Mesendoderm (in vitro differentiated cells): ENCODE measurements around the gene ARHGAP26.

ENCODE experiments used
- DNase-seq: peaks from one replicate; pipeline ENCODE4 v3.0.0; 2013
- H2AK5ac ChIP-seq: 2 replicates; pipeline ENCODE4 v1.6.1; 2013; ENCODE audit warnings: low read length, inconsistent platforms
- H2BK120ac ChIP-seq: 2 replicates; pipeline ENCODE4 v1.6.1; 2013; ENCODE audit warnings: low read depth, mild to moderate bottlenecking, low read length, moderate library complexity, mixed read lengths
- H2BK15ac ChIP-seq: replicated peaks from 2 replicates; pipeline ENCODE4 v1.6.1; 2013; ENCODE audit warnings: low read depth, mild to moderate bottlenecking, moderate library complexity
- H2BK5ac ChIP-seq: 2 replicates; pipeline ENCODE4 v1.6.1; 2013; ENCODE audit warnings: low read length, inconsistent platforms
- H3K18ac ChIP-seq: 2 replicates; pipeline ENCODE4 v1.6.1; 2013; ENCODE audit warnings: mild to moderate bottlenecking, low read length, mixed read lengths
- H3K23ac ChIP-seq: one replicate; pipeline ENCODE4 v1.6.1; 2013; ENCODE audit warnings: low read length
- H3K27ac ChIP-seq: 2 replicates; pipeline ENCODE4 v1.5.1; 2013; ENCODE audit warnings: low read depth, mild to moderate bottlenecking, inconsistent platforms, low read length, moderate library complexity
- H3K27me3 ChIP-seq: 2 replicates; pipeline ENCODE4 v1.6.1; 2013; ENCODE audit warnings: low read length, control low read depth, mild to moderate bottlenecking, inconsistent platforms; ENCODE audit not compliant: insufficient read depth, poor library complexity
- H3K36me3 ChIP-seq: 2 replicates; pipeline ENCODE4 v1.6.1; 2013; ENCODE audit warnings: low read length, inconsistent platforms; ENCODE audit not compliant: control insufficient read depth, insufficient read depth
- H3K4ac ChIP-seq: one replicate; pipeline ENCODE4 v1.6.1; 2013; ENCODE audit warnings: low read depth, mild to moderate bottlenecking, low read length, moderate library complexity
- H3K4me1 ChIP-seq: 2 replicates; pipeline ENCODE4 v1.6.1; 2013; ENCODE audit warnings: low read depth, low read length, inconsistent platforms; ENCODE audit not compliant: control insufficient read depth
- H3K4me2 ChIP-seq: 2 replicates; pipeline ENCODE4 v1.6.1; 2013; ENCODE audit warnings: low read length
- H3K4me3 ChIP-seq: 2 replicates; pipeline ENCODE4 v1.5.1; 2013; ENCODE audit warnings: mild to moderate bottlenecking, low read length
- H3K56ac ChIP-seq: one replicate; pipeline ENCODE4 v1.6.1; 2013; ENCODE audit warnings: low read length
- H3K79me1 ChIP-seq: 2 replicates; pipeline ENCODE4 v1.6.1; 2013; ENCODE audit warnings: low read length, inconsistent platforms
- H3K79me2 ChIP-seq: 2 replicates; pipeline ENCODE4 v1.6.1; 2013; ENCODE audit warnings: mild to moderate bottlenecking, low read length; ENCODE audit not compliant: control insufficient read depth, insufficient read depth
- H3K9ac ChIP-seq: 2 replicates; pipeline ENCODE4 v1.6.1; 2013; ENCODE audit warnings: low read length, inconsistent platforms
- H4K5ac ChIP-seq: one replicate; pipeline ENCODE4 v1.6.1; 2013; ENCODE audit warnings: low read length
- H4K8ac ChIP-seq: one replicate; pipeline ENCODE4 v1.6.1; 2013; ENCODE audit warnings: low read depth, mild to moderate bottlenecking, control low read depth, low read length, moderate library complexity
- WGBS: extraction: QIAGEN DNeasy Blood & Tissue Kit; methylation state at CpG from one replicate; pipeline ENCODE4 v1.1.7; 2013; ENCODE audit warnings: low lambda C conversion rate, missing lambda C conversion rate; ENCODE audit not compliant: insufficient coverage; ENCODE audit errors: extremely low coverage; 5-methylcytosine and 5-hydroxymethylcytosine counted together

The ARHGAP26 gene

GRCh38 chr5:143208365-143208641 lies 438.1 kb downstream of the ARHGAP26 start:
- Histone ChIP-seq H4K8ac (peak overlapping the region; percentile 65), H3K4me2 (no peak overlapping the region), H3K79me2 (no peaks in the 10 kb centered on the region), H3K18ac (no peak overlapping the region), H3K4me3 (no peak overlapping the region), H2BK120ac (no peak overlapping the region), H2BK5ac (no peak overlapping the region), H3K9ac (no peak overlapping the region), H3K4me1 (peaks cover 7% of the 10 kb centered on the region), H2BK15ac (no peak overlapping the region), H3K56ac (no peak overlapping the region), H3K36me3 (no peaks in the 10 kb centered on the region), H3K27ac (no peak overlapping the region), H2AK5ac (no peak overlapping the region), H3K27me3 (no peaks in the 10 kb centered on the region), H3K79me1 (no peaks in the 10 kb centered on the region), H3K4ac (no peak overlapping the region), H3K23ac (no peak overlapping the region), H4K5ac (no peak overlapping the region)
- DNase-seq, result no peak
- no CpG with 5 or more reads among the region's 2 CpGs for WGBS

GRCh38 chr5:143208781-143209510 lies 438.8 kb downstream of the ARHGAP26 start:
- Histone ChIP-seq H3K4me2 (no peak overlapping the region), H4K5ac (no peak overlapping the region), H3K36me3 (no peaks in the 10 kb centered on the region), H3K9ac (no peak overlapping the region), H4K8ac (no peak overlapping the region), H2BK15ac (no peak overlapping the region), H3K56ac (no peak overlapping the region), H3K79me2 (no peaks in the 10 kb centered on the region), H3K79me1 (no peaks in the 10 kb centered on the region), H3K23ac (no peak overlapping the region), H2BK120ac (no peak overlapping the region), H2BK5ac (no peak overlapping the region), H3K27ac (no peak overlapping the region), H3K4ac (no peak overlapping the region), H2AK5ac (no peak overlapping the region), H3K4me1 (peaks cover 12% of the 10 kb centered on the region), H3K18ac (no peak overlapping the region), H3K4me3 (no peak overlapping the region), H3K27me3 (no peaks in the 10 kb centered on the region)
- DNase-seq, result peak; percentile 45
- WGBS, result no CpG with 5 or more reads among the region's 2 CpGs

- Histone ChIP-seq H3K9ac (no peak overlapping the region), H3K4me2 (no peak overlapping the region), H3K79me2 (no peaks in the 10 kb centered on the region), H2BK120ac (no peak overlapping the region), H3K18ac (no peak overlapping the region), H2BK15ac (no peak overlapping the region), H3K27me3 (no peaks in the 10 kb centered on the region), H3K27ac (no peak overlapping the region), H3K4ac (no peak overlapping the region), H3K79me1 (no peaks in the 10 kb centered on the region), H4K8ac (no peak overlapping the region), H2AK5ac (no peak overlapping the region), H3K23ac (no peak overlapping the region), H3K36me3 (no peaks in the 10 kb centered on the region), H3K56ac (no peak overlapping the region), H3K4me1 (peaks cover 14% of the 10 kb centered on the region), H3K4me3 (no peak overlapping the region), H4K5ac (no peak overlapping the region), H2BK5ac (no peak overlapping the region)
- no peak for DNase-seq
- no CpG with 5 or more reads among the region's 11 CpGs for WGBS
Observed at GRCh38 chr5:143209881-143210395, 439.8 kb downstream of the ARHGAP26 start.

- Histone ChIP-seq H2BK15ac (no peak overlapping the region), H3K4me3 (no peak overlapping the region), H3K4me1 (peaks cover 14% of the 10 kb centered on the region), H2AK5ac (no peak overlapping the region), H3K79me1 (no peaks in the 10 kb centered on the region), H4K5ac (no peak overlapping the region), H3K18ac (no peak overlapping the region), H3K4me2 (no peak overlapping the region), H2BK5ac (no peak overlapping the region), H3K56ac (no peak overlapping the region), H4K8ac (no peak overlapping the region), H3K36me3 (no peaks in the 10 kb centered on the region), H3K23ac (no peak overlapping the region), H3K4ac (no peak overlapping the region), H3K27ac (no peak overlapping the region), H3K9ac (no peak overlapping the region), H3K79me2 (no peaks in the 10 kb centered on the region), H2BK120ac (no peak overlapping the region), H3K27me3 (no peaks in the 10 kb centered on the region)
- DNase-seq, result no peak
- WGBS, result no CpG with 5 or more reads among the region's 4 CpGs
Observed at GRCh38 chr5:143210576-143210975, 440.4 kb downstream of the ARHGAP26 start.

DNA sequence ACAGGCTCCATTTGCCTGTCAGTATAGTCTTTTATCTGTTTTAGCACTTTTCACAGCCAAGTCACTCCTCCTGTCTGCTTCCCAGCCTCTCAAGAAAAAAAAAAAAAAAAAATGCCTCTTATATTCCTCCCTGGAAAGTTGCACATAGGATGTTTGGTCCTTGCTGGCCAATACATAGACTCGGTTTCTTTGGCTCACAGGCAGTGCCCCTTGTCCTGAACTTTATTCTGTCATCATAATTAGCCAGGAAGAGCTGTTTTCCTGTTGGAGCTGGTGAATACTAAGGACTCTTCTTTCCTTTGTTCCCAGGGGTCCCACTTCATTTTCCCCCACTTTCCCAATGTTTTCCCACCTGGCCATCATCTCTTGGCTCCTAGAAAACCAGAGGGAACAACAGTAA lies 442.1 kb downstream of the ARHGAP26 start:
- Histone ChIP-seq H2BK15ac (no peak overlapping the region), H3K9ac (no peak overlapping the region), H3K4me2 (no peak overlapping the region), H3K79me1 (no peaks in the 10 kb centered on the region), H3K18ac (peak overlapping the region; percentile 9), H3K27ac (no peak overlapping the region), H2BK5ac (no peak overlapping the region), H3K23ac (no peak overlapping the region), H3K36me3 (no peaks in the 10 kb centered on the region), H2AK5ac (no peak overlapping the region), H4K8ac (no peak overlapping the region), H3K79me2 (no peaks in the 10 kb centered on the region), H3K56ac (no peak overlapping the region), H3K4ac (peak overlapping the region; percentile 48), H3K4me3 (no peak overlapping the region), H3K4me1 (peaks cover 12% of the 10 kb centered on the region), H2BK120ac (peak overlapping the region; percentile 10), H3K27me3 (no peaks in the 10 kb centered on the region), H4K5ac (no peak overlapping the region)
- WGBS, result no CpG with 5 or more reads among the region's 1 CpG
- DNase-seq, result no peak
